A673 (cell line): ENCODE measurements around the gene SCAMP4.
"Not testable (repeated sequence)": the region's sequence is repeated elsewhere in the genome, so short reads cannot be mapped to it uniquely, and the experiment has no call there.

Experiments
- CTCF ChIP-seq: fragments of 300-800, 200-600 bp; sonication (generic); conservative IDR thresholded peaks from 2 replicates; pipeline ENCODE4 v1.5.1; 2017; ENCODE audit warnings: low read depth, mild to moderate bottlenecking, antibody characterized with exemption, low read length, moderate library complexity, mixed read lengths
- EZH2 ChIP-seq: fragments of 200-600 bp; sonication (generic); IDR thresholded peaks from 2 replicates; pipeline ENCODE4 v1.6.1; 2017; ENCODE audit warnings: borderline replicate concordance, low read depth, mild to moderate bottlenecking, mixed read lengths, antibody characterized with exemption, low read length; ENCODE audit not compliant: poor library complexity, severe bottlenecking

GRCh38 chr19:1878583-1878982 lies 26.6 kb upstream of the SCAMP4 start:
- TF ChIP-seq CTCF, EZH2: not testable (repeated sequence)
